Testis (tissue), 2 donors: Measurements from ENCODE around the gene SBNO2.

ENCODE experiments used
- POLR2A ChIP-seq: fragments of 450-650 bp; IDR thresholded peaks from one replicate; pipeline ENCODE4 v1.6.1; 2017; ENCODE audit warnings: antibody characterized with exemption, mild to moderate bottlenecking, moderate library complexity
- TF ChIP-seq, protein P1 (sequence below), 3 experiments: fragments of 450-650 bp in 2 of 3; fragments of 200-600 bp in 1 of 3; sonication (generic) in 1 of 3; IDR thresholded peaks; one replicate each; pipeline ENCODE4 v1.5.1; 2016 to 2019; ENCODE audit warnings: antibody characterized with exemption in 3 of 3, mild to moderate bottlenecking in 2 of 3, moderate library complexity in 1 of 3

DNA sequence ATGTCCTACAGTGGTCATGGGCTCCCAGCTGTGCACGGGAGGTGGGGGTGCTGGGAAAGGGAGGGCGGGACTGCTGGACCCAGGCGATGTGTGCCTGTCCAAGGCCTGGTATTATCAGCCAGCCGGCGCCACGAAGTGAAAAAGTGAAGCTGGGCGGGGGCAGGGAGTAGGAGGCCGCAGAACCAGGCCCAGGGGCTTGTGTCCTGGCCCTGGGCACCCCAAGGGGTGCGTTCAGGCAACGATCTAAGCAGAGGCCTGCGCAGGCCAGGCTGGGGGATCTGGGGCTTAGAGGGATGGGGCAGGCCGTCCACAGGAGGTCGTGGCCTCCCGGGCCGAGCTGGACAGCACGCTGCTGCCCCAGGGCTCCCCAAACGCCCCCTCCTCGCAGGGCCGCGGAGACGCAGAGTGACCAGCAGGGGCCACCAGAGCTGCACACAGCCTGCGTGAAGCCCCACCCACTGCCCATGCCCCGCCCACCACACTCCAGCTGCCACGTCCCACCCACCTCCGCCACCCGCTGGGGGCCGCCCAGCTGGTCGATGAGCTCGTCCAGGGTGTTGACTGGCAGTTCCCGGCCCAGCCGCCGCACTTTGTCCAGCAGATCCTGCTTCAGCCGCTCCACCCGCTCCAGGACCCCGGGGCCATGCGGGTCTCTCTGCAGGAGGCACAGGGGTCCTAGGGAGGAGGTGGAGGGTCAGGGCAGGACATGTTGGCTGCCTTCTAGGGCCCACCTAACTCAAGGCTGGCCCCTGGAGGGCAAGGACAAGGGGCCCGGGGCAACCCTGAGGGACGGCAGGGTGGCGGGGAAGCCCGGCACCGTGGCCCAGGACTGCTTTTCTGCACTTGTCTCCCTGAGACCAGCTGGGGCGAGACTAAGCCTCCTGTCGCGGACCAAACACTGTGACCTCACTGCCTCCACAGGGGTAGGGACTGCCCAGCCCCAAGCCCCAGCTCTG, 60.8 kb downstream of the SBNO2 start:
- TF ChIP-seq, protein P1, sequence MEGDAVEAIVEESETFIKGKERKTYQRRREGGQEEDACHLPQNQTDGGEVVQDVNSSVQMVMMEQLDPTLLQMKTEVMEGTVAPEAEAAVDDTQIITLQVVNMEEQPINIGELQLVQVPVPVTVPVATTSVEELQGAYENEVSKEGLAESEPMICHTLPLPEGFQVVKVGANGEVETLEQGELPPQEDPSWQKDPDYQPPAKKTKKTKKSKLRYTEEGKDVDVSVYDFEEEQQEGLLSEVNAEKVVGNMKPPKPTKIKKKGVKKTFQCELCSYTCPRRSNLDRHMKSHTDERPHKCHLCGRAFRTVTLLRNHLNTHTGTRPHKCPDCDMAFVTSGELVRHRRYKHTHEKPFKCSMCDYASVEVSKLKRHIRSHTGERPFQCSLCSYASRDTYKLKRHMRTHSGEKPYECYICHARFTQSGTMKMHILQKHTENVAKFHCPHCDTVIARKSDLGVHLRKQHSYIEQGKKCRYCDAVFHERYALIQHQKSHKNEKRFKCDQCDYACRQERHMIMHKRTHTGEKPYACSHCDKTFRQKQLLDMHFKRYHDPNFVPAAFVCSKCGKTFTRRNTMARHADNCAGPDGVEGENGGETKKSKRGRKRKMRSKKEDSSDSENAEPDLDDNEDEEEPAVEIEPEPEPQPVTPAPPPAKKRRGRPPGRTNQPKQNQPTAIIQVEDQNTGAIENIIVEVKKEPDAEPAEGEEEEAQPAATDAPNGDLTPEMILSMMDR (IDR thresholded peaks at IDR 0.05), result peak; percentile 81 to 84 (median 84)
- no peak for TF ChIP-seq POLR2A
